Fibroblast of lung (primary cell): ENCODE measurements around the gene FUT4. TPM values are rescaled to one million over a fixed set of nuclear protein-coding genes. Genes with fewer than 3 reads are reported as not detected.

ENCODE experiments used
- DNase-seq, 2 donors: peaks; one replicate each; pipeline versions ENCODE4 v3.0.0 to v3.0.0-alpha.2; 2010; ENCODE audit warnings: low read depth in 2 of 2
- H2AFZ ChIP-seq: 2 replicates; pipeline ENCODE4 v1.5.1; 2012; ENCODE audit warnings: low read length, control low read depth, inconsistent platforms
- H3K27ac ChIP-seq: 2 replicates; pipeline ENCODE4 v1.5.1; 2011; ENCODE audit warnings: low read length, control low read depth; ENCODE audit not compliant: insufficient read depth
- H3K27me3 ChIP-seq: 2 replicates; pipeline ENCODE4 v1.5.1; 2011; ENCODE audit warnings: mild to moderate bottlenecking, low read length; ENCODE audit not compliant: control insufficient read depth, insufficient read depth
- H3K36me3 ChIP-seq: 2 replicates; pipeline ENCODE4 v1.5.1; 2011; ENCODE audit warnings: low read length; ENCODE audit not compliant: control insufficient read depth, insufficient read depth
- H3K4me1 ChIP-seq: 2 replicates; pipeline ENCODE4 v1.5.1; 2011; ENCODE audit warnings: low read length; ENCODE audit not compliant: control insufficient read depth, insufficient read depth; ENCODE audit errors: extremely low read depth
- H3K4me2 ChIP-seq: 2 replicates; pipeline ENCODE4 v1.5.1; 2011; ENCODE audit warnings: low read length, control low read depth; ENCODE audit not compliant: insufficient read depth; ENCODE audit errors: extremely low read depth
- H3K4me3 ChIP-seq, 4 experiments: fragments of 200-600 bp in 1 of 4; sonication (generic) in 1 of 4; replicated peaks in 1 of 4; 2 replicates each; pipeline ENCODE4 v1.5.1; 2011 to 2016; ENCODE audit warnings: low read length in 4 of 4, low read depth in 3 of 4, mild to moderate bottlenecking in 3 of 4, control low read depth in 2 of 4, inconsistent platforms in 1 of 4, mixed read lengths in 1 of 4; ENCODE audit not compliant: insufficient read depth in 1 of 4; ENCODE audit errors: control extremely low read depth in 1 of 4
- H3K79me2 ChIP-seq: 2 replicates; pipeline ENCODE4 v1.5.1; 2012; ENCODE audit warnings: mild to moderate bottlenecking, low read length, inconsistent platforms; ENCODE audit not compliant: control insufficient read depth, insufficient read depth
- H3K9ac ChIP-seq: 2 replicates; pipeline ENCODE4 v1.5.1; 2011; ENCODE audit warnings: mild to moderate bottlenecking, low read length, control low read depth; ENCODE audit not compliant: insufficient read depth
- H3K9me3 ChIP-seq: 2 replicates; pipeline ENCODE4 v1.5.1; 2012; ENCODE audit warnings: low read depth, low read length; ENCODE audit not compliant: control insufficient read depth, insufficient read depth
- H4K20me1 ChIP-seq: 2 replicates; pipeline ENCODE4 v1.5.1; 2011; ENCODE audit warnings: low read length; ENCODE audit not compliant: control insufficient read depth, insufficient read depth; ENCODE audit errors: extremely low read depth
- EZH2 ChIP-seq: IDR thresholded peaks from 2 replicates; pipeline ENCODE4 v1.5.1; 2012; ENCODE audit warnings: low read length, control low read depth, mild to moderate bottlenecking; ENCODE audit errors: missing control alignments
- polyA plus RNA-seq, 2 donors: library from polyadenylated mRNA; depleted of rRNA in 1 of 2; stranded (reverse) in 1 of 2; unstranded in 1 of 2; fragments of >200 nt; gene quantifications; 2 replicates each; pipeline ENCODE4 v1.2.1, GENCODE V29; 2011 to 2012; ENCODE audit warnings: missing spikeins in 1 of 2
- total RNA-seq: library from RNA; depleted of rRNA; stranded (reverse); fragments of >200 nt; gene quantifications from 2 replicates; pipeline ENCODE4 v1.2.1, GENCODE V29; 2014
- TF ChIP-seq, protein P1 (sequence below), 2 donors: IDR thresholded peaks in 1 of 2; conservative IDR thresholded peaks in 1 of 2; 1 replicate in 1 of 2; 2 replicates in 1 of 2; pipeline ENCODE4 v1.5.1; 2011 to 2012; ENCODE audit warnings: low read length in 2 of 2, control low read depth in 1 of 2, inconsistent platforms in 1 of 2, low read depth in 1 of 2, mild to moderate bottlenecking in 1 of 2

The FUT4 gene
- total and polyA plus RNA-seq, 2 donors (not counting 1 experiment from before 2014, with no cell fraction given): 2.7 to 5.1 TPM

DNA sequence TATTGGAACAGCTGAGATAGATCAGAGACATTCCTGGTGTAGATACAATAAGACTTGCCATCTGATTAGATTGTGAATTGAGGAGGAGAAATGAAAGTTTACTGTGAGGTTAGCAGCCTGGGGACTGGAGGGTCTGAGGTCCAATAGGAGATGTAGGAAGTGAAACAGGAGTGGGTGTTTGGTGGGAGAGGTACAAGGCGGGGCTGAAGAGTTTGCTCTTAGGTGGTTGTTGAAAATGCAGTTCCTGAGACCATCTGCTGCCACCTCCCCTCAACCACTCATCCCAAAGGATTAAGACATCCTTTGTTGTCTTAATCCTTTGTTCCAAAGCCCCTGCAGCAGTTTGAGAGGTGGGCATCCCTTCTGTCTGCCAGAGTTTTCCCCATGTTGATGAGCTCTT lies 38.2 kb downstream of the FUT4 start:
- TF ChIP-seq, protein P1, sequence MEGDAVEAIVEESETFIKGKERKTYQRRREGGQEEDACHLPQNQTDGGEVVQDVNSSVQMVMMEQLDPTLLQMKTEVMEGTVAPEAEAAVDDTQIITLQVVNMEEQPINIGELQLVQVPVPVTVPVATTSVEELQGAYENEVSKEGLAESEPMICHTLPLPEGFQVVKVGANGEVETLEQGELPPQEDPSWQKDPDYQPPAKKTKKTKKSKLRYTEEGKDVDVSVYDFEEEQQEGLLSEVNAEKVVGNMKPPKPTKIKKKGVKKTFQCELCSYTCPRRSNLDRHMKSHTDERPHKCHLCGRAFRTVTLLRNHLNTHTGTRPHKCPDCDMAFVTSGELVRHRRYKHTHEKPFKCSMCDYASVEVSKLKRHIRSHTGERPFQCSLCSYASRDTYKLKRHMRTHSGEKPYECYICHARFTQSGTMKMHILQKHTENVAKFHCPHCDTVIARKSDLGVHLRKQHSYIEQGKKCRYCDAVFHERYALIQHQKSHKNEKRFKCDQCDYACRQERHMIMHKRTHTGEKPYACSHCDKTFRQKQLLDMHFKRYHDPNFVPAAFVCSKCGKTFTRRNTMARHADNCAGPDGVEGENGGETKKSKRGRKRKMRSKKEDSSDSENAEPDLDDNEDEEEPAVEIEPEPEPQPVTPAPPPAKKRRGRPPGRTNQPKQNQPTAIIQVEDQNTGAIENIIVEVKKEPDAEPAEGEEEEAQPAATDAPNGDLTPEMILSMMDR (conservative IDR thresholded peaks at IDR 0.05 in 1 of 2, IDR thresholded peaks at IDR 0.05 in 1 of 2; ENCODE audit: low read depth in 1 of 2, low read length in 2 of 2): no peak
- TF ChIP-seq EZH2: no peak
- no peak overlapping the region for H3K9ac ChIP-seq
- no peaks in the 10 kb centered on the region for H3K36me3 ChIP-seq
- H3K9me3 ChIP-seq: no peaks in the 10 kb centered on the region
- no peaks in the 10 kb centered on the region for H3K79me2 ChIP-seq
- no peaks in the 10 kb centered on the region for H4K20me1 ChIP-seq
- no peak for DNase-seq
- no peaks in the 10 kb centered on the region for H3K4me1 ChIP-seq
- H3K4me2 ChIP-seq: no peak overlapping the region
- no peaks in the 10 kb centered on the region for H3K27me3 ChIP-seq
- no peak overlapping the region for H3K4me3 ChIP-seq
- no peak overlapping the region for H3K27ac ChIP-seq
- H2AFZ ChIP-seq: no peak overlapping the region

DNA sequence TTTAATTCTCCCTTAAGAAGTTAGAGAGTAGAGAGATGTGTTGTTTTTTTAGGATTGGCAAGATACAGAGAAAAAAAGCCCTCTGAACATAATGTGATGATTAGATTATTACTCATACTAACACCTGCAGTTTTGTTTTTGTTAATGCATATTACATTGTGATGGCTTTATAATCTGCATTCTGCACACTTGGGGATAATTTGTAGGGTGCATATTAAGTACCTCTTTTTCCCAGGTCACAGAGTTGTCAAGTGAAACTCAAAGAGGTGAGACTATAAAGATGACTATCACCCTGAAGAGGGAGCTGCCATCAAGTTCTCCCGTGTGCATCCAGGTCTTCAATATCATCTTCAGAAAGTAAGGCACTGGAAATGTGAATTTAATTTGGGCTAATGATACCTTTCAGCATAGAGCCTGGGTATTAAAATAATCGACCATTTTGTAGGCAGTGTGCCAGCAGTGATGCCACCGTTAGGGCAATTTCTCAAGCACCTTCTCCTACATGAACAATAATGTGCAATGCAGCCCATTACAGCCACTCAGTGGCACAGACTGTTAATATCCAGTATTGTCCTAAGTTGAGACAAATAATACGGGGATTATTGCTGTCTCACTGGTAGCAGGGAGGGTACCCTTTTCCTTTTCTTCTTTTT lies 39.6 kb downstream of the FUT4 start:
- no peaks in the 10 kb centered on the region for H3K4me1 ChIP-seq
- H4K20me1 ChIP-seq: no peaks in the 10 kb centered on the region
- no peak overlapping the region for H3K27ac ChIP-seq
- DNase-seq: no peak
- no peak overlapping the region for H3K4me2 ChIP-seq
- no peak overlapping the region for H2AFZ ChIP-seq
- H3K4me3 ChIP-seq: no peak overlapping the region
- H3K9me3 ChIP-seq: no peaks in the 10 kb centered on the region
- H3K9ac ChIP-seq: no peak overlapping the region
- H3K79me2 ChIP-seq: no peaks in the 10 kb centered on the region
- H3K36me3 ChIP-seq: no peaks in the 10 kb centered on the region
- no peak for TF ChIP-seq EZH2
- TF ChIP-seq, protein P1 (conservative IDR thresholded peaks at IDR 0.05 in 1 of 2, IDR thresholded peaks at IDR 0.05 in 1 of 2; ENCODE audit: low read depth in 1 of 2, low read length in 2 of 2): no peak
- no peaks in the 10 kb centered on the region for H3K27me3 ChIP-seq

DNA sequence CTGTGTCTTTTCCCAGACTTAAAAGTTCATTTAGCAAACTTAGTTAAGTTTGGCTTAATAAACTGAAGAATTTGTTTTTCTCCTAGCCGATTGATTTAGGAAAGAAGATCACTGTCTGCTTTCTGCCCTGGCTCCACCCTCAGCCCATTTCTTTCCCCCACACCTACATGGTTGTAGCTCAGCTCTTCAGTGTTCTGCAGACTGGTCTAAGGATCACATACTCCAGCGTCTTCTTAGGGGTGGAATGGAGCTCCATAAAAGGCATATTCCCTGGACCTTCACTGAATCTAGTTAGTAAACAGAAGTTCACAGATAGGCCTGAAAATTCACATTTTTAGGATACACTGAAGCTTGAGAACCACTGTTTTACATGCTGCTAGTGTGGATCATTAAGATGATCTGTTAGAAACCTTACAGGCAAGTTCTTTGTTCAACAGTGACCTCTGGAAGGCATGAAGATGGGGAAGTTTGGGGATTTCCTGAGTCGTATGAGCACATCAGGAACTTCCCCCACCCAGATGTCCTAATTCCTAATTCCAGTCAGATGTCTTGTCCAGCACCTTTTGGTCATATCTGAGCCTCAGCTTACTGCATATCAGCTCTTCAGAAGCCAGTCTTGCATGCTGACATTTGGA lies 40.3 kb downstream of the FUT4 start:
- Histone ChIP-seq H3K9me3 (no peaks in the 10 kb centered on the region), H4K20me1 (no peaks in the 10 kb centered on the region), H3K27ac (no peak overlapping the region), H3K36me3 (no peaks in the 10 kb centered on the region), H3K9ac (no peak overlapping the region), H3K4me1 (no peaks in the 10 kb centered on the region), H3K79me2 (no peaks in the 10 kb centered on the region), H3K4me3 (no peak overlapping the region), H2AFZ (no peak overlapping the region), H3K27me3 (no peaks in the 10 kb centered on the region), H3K4me2 (no peak overlapping the region)
- TF ChIP-seq EZH2: no peak
- TF ChIP-seq, protein P1 (conservative IDR thresholded peaks at IDR 0.05 in 1 of 2, IDR thresholded peaks at IDR 0.05 in 1 of 2; ENCODE audit: low read depth in 1 of 2, low read length in 2 of 2): no peak
- no peak for DNase-seq
